KBM-7 (cell line): ENCODE results near the gene ANKDD1B.
"Not testable (repeated sequence)": the region's sequence is repeated elsewhere in the genome, so short reads cannot be mapped to it uniquely, and the experiment has no call there.

Experiments used
- DNase-seq: peaks from one replicate; pipeline ENCODE4 v3.0.0-alpha.2; 2015
- in situ Hi-C: fragments of 300-500 bp; cut with MboI; formaldehyde crosslinking; loops from 2 replicates; pipeline ENCODE4 v1.14.3; 2020; ENCODE audit warnings: low sequenced_read_pairs, low pct_unique_long_range_greater_than_20kb, mixed read lengths

ANKDD1B gene

DNA sequence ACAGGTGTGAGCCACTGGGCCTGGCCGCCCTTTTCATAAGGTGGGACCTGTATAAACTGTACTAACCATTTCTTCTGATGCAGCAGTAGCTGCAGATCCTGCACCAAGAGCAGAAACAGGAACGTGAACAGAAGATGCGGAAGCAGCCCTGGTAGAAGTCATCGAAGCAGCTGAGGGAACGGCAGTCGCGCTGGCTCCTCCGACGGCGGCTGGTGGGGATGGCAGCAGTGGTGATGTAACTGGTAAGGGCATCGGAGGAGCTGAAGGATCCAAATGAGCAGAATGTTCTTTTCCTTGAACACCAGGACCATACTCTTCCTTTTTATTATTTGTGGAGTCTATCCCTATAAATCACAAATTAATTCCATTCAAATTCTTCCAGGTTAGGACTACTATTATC, 73.9 kb downstream of the ANKDD1B start:
- in situ Hi-C loops, result no loop called here
- DNase-seq, result no peak

DNA sequence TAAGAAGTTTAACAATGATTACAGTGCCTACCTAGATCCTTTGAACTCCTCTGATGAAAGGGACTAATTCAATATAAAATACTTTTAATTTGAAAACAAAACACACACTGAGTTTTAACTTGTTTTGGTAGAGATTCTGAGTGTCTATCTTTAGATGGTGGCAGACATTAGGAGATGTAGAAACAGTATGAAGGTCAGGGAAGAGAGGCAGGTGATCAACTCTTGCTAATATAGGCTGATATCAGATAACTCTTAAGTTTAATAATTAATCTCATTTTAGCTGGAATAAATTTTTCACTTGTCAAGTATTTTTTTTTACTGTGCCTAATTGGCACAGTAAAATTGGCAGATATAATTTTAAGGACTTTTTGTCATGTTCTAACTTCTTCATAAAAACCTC, 75.2 kb downstream of the ANKDD1B start:
- no peak for DNase-seq

DNA sequence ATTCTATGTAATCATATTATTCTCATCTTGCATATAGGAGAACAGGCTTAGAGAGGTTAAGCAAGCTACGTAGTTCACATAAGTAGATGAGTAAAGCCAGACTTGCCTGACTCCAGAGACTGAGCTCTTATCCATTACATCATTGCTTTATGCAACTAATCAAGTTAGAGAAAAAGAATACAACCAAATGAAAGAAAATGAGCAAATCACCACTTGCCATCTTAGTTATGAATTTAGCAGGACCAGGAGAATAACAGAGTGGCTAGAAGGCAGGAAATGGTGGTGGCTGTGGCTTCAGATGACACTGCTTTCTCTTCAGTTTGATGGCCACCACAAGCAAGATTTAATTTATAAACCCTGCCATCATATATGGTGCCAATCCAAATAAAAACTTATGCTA, 79.4 kb downstream of the ANKDD1B start:
- in situ Hi-C loops, result no loop called here
- no peak for DNase-seq

More for the DNA sequence above, 75.2 kb downstream of the ANKDD1B start:
- in situ Hi-C loops, result no loop called here

DNA sequence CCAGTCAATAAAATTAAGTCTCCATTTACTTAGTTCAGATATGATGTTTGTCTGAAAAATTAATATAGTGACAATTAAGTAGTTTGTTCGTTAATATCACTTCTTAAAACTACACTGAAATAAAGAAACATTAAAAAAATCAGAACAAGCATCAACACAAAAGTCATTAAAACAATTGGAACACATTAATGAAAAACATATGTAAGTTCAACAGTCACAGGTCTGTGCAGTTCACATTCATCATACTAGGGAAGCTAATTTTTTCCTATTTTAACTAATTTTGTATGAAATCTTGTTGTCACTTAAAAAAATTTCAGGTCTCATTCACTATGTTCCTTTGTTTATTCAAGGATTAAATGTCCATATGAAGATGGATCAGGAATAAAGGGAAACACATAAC, 83.5 kb downstream of the ANKDD1B start:
- DNase-seq, result no peak
- in situ Hi-C loops, result no loop called here

DNA sequence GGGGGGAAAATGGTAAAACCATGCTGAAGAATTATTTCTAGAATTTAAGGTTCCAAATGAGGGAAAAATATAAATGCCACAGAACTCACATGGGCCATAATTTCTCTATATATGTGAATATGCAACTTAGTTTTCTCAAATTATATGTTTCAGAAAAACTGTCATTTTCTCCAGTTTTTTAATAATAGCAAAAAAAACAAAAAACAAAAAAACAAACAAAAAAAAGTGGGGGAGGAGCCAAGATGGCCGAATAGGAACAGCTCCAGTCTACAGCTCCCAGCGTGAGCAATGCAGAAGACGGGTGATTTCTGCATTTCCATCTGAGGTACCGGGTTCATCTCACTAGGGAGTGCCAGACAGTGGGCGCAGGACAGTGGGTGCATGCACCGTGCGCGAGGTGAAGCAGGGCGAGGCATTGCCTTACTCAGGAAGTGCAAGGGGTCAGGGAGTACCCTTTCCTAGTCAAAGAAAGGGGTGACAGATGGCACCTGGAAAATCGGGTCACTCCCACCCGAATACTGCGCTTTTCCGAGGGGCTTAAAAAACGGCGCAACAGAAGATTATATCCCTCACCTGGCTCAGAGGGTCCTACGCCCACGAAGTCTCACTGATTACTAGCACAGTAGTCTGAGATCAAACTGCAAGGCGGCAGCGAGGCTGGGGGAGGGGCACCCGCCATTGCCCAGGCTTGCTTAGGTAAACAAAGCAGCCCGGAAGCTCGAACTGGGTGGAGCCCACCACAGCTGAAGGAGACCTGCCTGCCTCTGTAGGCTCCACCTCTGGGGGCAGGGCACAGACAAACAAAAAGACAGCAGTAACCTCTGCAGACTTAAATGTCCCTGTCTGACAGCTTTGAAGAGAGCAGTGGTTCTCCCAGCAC, 84.5 kb downstream of the ANKDD1B start:
- in situ Hi-C loops, DNase-seq: not testable (repeated sequence)

DNA sequence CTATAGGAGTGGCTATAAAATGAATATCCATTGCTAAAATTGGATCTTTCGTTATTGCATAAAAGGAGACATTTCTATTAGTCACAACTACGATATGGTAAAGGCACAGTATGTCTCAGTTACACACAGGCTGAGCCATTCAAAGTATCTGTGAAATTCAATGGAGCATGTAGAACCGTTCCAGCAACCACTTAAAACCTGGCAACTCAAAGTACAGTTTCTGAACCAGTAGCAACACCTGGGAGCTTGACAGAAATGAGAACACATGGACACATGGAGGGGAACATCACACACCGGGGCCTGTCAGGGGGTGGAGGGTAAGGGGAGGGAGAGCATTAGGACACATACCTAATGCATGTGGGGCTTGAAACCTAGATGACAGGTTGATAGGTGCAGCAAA, 90.6 kb downstream of the ANKDD1B start:
- no peak for DNase-seq
- in situ Hi-C loops, result no loop called here

DNA sequence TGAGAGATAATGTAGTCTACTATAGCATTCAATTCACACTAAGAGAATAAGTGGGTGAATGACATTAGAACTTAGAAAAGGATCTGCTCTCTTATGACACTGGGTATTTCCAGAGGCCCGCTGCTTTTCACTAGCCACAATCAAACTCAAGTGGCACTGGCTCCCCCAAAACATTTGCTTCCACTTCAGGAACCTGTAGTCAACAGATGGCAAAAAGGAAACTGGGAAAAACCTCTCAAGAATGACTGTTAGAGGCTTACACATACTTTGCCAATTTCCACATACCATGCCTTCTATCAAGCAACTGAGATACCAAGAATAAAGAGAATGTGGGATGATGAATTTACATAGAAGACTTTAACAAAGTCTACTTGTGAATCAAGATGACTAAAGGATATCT, 94.8 kb downstream of the ANKDD1B start:
- no peak for DNase-seq
- in situ Hi-C loops, result no loop called here

DNA sequence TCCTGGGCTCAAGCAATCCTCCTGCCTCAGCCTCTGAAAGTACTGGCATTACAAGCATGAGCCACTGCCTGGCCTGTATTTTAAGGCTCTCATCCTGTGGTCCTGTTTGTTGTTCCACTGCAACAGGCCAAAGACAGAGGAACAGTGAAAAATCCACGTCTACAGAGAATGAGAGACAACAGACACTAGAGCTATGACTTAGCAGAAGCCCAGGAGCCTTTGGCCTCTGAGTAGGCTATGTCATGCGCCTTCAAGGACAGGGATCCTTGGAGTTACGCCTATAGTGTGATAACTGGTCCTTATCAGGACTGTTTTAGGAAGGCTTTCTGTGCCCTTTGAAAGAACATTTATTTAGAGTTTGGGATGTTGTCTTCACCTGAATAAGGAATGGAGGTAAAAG, 95.5 kb downstream of the ANKDD1B start:
- in situ Hi-C loops, result no loop called here
- no peak for DNase-seq

DNA sequence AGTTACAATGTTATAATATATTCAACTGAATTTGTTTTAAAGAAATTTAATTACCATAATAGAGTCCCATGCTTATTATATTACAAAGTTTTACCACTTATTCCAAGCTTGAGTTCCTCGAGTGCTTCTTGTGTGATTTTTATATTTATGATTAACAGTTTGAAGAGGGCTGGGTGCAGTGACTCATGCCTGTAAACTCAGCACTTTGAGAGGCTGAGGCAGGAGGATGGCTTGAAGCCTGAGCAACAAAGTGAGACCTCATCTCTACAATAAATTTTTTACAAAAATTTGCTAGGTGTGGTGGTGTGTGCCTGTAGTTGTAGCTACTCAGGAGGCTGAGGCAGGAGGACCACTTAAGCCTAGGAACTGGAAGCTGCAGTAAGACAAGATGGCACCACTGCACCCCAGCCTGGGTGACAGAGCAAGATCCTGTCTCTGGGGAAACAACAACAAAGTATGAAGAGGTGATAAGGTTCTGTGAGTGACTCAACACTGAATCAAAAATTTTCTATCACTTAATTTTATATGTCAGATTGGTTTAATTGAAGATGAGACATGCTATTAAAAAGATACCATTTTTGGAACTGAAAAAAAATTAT, 96.8 kb downstream of the ANKDD1B start:
- in situ Hi-C loops, result no loop called here
- no peak for DNase-seq

DNA sequence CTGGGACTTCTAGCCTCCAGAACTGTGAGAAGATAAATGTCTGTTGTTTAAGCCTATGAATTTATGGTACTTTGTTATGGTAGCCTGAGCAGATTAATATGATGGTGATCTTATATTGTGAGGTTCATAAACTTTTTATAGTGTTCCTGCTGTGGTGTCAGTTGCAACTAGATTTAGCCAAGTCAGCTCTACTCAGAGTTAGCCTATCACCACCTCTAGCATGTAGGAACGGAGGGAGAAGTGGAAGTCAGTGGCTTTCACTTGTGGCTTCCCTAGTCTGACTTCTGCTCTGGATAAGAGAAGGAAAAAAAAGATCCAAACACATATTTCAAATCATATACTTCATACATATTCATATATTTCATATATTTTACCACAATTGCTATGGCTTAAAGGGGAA, 99.4 kb downstream of the ANKDD1B start:
- in situ Hi-C loops, result no loop called here

DNA sequence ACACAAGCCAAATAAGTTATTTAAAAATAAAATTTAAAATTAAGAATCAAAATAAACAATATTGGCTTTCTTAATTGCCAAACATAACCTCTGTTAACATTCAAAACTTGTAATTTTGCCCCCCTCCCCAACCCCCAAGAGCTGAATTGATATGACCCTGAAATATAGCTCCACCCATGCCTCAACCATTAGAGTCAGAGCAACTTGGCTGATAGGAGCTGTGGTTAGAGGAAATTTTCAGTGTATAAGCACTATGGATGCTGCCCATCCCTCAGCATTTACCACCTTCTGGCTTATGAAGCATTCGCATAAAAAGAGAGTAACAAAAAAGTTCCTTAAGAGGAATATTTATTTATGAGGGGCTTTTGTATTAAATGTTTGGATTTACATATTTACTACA, 99.9 kb downstream of the ANKDD1B start:
- no peak for DNase-seq
- in situ Hi-C loops, result no loop called here

More for the DNA sequence above, 99.4 kb downstream of the ANKDD1B start:
- DNase-seq, result no peak

DNA sequence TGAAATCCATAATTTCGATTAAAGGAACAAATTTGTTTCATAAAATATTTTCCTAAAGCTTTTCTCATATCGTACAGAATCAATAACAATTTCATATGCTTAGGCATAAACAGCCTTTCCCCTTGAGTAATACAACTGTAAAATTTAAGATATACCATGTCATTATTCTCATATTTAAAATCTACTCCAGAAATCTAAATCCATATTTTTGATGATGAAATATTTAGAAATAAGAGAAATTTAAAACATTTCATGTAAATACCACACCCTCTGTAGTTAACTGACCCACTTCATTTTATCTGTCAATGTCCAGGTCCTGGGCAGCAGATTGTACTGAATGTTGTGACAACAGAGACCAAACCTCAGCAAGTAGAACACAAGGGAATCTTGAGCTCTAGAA, 100.8 kb downstream of the ANKDD1B start:
- DNase-seq, result no peak
- in situ Hi-C loops, result no loop called here

DNA sequence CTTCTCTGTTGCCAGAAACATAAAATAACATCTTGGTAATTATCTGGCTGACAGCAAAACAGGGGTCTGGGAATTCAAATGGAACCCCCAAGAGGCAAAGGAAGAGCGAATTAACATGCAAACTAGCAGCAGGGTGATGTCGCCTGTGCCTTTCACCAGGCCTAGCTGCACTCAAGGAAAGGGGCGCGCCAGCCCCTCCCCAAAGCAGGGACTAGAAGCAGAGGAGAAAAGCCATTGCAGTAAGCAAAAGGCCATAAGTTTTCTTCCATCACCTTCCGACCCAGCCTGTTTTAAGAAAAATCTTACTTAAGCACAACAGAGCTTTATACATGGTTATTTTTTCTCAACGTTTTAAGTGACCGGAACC, 105.4 kb downstream of the ANKDD1B start:
- DNase-seq, result no peak
- in situ Hi-C loops, result no loop called here

DNA sequence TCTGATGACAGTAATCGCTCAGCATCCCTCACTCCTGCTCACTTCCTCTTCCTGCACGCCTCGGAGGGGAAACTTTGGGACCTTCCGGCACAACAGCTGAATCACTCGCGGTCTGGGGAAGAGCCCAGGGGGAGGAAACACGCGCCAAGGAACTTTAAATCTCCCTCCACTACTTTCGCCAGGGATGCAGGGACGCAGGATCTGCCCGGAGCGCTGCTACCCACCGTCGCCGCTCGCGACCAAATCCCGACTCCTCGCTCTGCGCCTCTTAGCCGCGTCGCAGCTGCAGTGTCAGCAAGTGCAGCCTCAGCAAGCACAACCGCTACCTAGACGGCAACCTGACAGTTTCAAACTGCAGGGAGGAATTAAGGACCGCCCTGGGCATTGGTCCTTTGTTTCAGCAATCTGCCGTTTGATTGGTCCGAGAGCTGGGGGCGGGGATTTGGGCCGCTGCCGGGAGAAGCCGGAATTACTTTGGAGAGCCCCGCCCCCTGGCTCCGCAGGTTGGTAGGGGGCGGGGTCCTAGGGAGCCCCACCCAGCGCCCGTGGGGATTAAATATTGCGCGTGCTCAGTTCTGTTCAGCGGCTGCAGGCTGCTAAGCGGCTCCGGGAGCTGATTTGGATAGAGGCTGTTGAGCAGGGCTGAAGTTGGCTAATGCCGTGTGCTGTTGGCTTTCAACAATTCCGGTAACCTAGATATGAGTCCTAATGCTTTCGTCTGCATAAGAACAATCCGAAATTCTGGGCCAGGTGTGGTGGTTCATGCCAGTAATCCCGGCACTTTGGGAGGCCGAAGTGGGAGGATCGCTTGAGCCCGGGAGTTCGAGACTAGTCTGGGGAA, 106.0 kb downstream of the ANKDD1B start, which contains the start of gene POC5:
Gene POC5 (minus strand): TSS at position 356 of the 841 bp plus-strand sequence. CDS start 4,500 bp downstream, outside the sequence.
- peak; percentile 99 for DNase-seq
- in situ Hi-C loops, result no loop called here

DNA sequence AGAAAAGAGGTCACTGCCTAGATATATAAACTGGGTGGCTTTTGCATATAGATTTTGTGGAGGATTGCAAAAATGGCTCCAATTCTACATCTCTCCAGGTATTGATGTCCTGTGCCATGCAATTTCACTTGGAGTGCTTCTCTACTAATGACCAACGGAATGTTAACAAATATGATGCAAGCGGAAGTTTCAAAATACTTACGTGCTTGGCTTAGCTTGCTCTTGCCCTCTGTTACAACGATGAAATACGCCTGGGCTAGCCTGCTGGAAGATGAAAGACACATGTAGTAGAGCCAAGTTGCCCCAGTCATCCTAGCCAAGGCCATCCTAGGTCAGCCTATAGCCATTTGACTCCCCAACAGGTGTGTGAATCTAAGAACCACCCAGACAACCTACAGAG, 109.6 kb downstream of the ANKDD1B start:
- in situ Hi-C loops, result no loop called here
- DNase-seq, result no peak
